GM12891 (cell line): ENCODE measurements around the gene TMEM156.

ENCODE experiments used
- POLR2A ChIP-seq: IDR thresholded peaks from 2 replicates; pipeline ENCODE4 v1.6.1; 2011; ENCODE audit warnings: low read depth, low read length, control low read depth
- POLR2AphosphoS5 ChIP-seq: IDR thresholded peaks from 2 replicates; pipeline ENCODE4 v1.6.1; 2011; ENCODE audit warnings: low read depth, low read length, control low read depth
- POU2F2 ChIP-seq: IDR thresholded peaks from 2 replicates; pipeline ENCODE4 v1.6.1; 2011; ENCODE audit warnings: low read depth, mild to moderate bottlenecking, control low read depth, low read length, moderate library complexity
- SPI1 ChIP-seq: IDR thresholded peaks from 2 replicates; pipeline ENCODE4 v1.6.1; 2011; ENCODE audit warnings: low read depth, low read length, control low read depth

- no peak for TF ChIP-seq POLR2A
- TF ChIP-seq SPI1 = no peak
- no peak for TF ChIP-seq POU2F2
- no peak for TF ChIP-seq POLR2AphosphoS5
Measured at GRCh38 chr4:38948551-38948950, 83.7 kb downstream of the TMEM156 start.
